GM12891 (cell line): ENCODE data around the gene SLC2A11.

ENCODE experiments used
- POLR2A ChIP-seq: IDR thresholded peaks from 2 replicates; pipeline ENCODE4 v1.6.1; 2011; ENCODE audit warnings: low read depth, low read length, control low read depth
- POLR2AphosphoS5 ChIP-seq: IDR thresholded peaks from 2 replicates; pipeline ENCODE4 v1.6.1; 2011; ENCODE audit warnings: low read depth, low read length, control low read depth
- SPI1 ChIP-seq: IDR thresholded peaks from 2 replicates; pipeline ENCODE4 v1.6.1; 2011; ENCODE audit warnings: low read depth, low read length, control low read depth

DNA sequence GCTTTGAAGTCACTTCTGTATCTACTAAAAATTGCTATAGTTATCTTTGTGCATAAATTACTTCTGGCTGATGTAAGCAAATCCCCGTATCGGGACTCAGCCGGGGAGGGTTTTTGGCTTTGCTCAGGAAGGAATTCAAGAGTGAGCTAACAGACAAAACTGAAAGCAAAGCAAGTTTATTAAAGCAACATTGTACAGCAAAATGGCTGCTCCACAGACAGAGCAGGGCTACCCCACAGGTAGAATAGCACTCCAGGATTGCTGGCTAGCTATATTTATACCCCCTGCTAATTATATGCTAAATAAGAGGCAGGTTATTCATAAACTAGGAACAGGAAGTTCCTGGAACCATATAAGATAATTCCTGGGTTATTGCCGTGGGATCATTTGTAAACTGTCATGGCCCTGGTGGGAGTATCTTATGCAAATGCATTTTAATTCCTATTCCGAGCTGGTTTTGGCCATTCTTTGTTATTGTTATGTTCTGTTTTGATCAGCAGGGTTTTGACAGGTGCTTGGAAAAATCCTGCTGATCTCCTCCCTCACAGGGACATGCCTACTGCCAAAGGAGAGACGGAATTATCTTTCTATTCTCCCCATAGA, 51.7 kb downstream of the SLC2A11 start:
- TF ChIP-seq POLR2A (no peak), POLR2AphosphoS5 (no peak), SPI1 (no peak)
